ENCODE results near the gene AHCY. TPM values are rescaled to one million over a fixed set of nuclear protein-coding genes. Genes with fewer than 3 reads are reported as not detected.
A peak's percentile ranks its signal among the peaks of the same experiment; 100 is the strongest.

Gene AHCY
- total and polyA plus RNA-seq, 8 donors = 41.2 to 122 (median 62.7) TPM

DNA sequence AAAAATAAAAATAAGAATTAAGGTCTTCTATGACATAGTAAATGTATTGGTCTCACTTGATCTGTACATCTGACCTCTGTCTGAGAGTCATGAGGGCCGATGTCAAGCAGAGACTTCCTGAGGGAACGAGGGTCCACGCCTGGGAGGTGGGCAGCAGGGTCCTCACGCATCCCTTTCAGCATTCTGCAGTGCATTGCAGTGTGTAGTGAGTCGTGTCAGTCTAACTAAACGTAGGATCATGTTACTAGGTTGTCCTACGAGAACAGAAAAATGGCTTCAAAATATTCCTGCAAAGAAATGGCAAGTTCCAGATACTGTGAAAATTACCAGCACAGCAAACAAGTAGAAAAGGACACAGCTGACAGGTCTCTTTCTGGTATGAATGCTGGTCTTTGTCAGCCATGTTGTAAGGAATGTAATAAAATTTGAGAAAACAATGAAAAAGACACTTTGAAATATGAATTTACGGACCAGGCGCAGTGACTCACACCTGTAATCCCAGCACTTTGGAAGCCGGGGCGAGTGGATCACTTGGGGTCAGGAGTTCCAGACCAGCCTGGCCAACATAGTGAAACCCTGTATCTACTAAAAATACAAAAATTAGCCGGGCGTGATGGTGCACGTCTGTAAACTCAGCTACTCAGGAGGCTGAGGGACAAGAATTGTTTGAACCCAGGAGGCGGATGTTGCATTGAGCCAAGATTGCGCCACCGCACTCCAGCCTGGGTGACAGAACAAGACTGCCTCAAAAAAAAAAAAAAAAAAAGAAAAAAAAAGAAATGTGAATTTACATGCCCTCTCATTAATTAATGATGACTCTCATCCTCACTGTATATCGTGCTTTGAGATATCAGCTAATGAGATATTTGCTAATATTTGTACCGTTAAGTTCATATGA lies 2.4 kb upstream of the AHCY start:
- WGBS, 2 donors = 75 to 83% methylated on average over 19 of the region's 19 CpGs
- Histone ChIP-seq H3K9me3 (no peaks in the 10 kb centered on the region), H3K27me3 (no peaks in the 10 kb centered on the region), H3K36me3 (no peaks in the 10 kb centered on the region), H3K27ac (no peak overlapping the region), H3K4me1 (peaks cover 0 to 21% (median 10%) of the 10 kb centered on the region in 3 donors), H3K4me3 (no peak overlapping the region)
- no peak for DNase-seq
- intact Hi-C loops (cut with DNase I) = no loop called here
- no peak for ATAC-seq
- no peak for FAIRE-seq
- TF ChIP-seq, protein P1, sequence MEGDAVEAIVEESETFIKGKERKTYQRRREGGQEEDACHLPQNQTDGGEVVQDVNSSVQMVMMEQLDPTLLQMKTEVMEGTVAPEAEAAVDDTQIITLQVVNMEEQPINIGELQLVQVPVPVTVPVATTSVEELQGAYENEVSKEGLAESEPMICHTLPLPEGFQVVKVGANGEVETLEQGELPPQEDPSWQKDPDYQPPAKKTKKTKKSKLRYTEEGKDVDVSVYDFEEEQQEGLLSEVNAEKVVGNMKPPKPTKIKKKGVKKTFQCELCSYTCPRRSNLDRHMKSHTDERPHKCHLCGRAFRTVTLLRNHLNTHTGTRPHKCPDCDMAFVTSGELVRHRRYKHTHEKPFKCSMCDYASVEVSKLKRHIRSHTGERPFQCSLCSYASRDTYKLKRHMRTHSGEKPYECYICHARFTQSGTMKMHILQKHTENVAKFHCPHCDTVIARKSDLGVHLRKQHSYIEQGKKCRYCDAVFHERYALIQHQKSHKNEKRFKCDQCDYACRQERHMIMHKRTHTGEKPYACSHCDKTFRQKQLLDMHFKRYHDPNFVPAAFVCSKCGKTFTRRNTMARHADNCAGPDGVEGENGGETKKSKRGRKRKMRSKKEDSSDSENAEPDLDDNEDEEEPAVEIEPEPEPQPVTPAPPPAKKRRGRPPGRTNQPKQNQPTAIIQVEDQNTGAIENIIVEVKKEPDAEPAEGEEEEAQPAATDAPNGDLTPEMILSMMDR (IDR thresholded peaks at IDR 0.05) = no peak

DNA sequence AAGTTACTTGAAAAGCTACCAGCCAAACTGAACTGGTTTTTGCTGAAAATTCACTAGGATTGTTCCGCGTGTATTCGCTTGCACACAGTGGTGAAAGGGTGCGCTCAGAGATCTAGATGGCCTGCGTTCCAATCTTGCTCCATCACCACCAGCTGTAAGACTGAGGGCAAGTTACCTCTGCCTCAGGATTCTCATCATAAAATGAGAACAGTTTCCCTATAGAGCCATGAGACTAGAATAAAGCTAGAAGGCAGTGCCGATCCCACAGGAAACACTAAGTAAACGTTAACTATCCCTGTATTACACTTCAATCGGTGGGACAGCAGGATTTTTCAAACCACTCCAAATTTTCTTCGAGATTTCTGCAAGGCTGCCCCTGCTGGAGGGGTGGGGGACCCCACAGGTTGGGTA lies 838 bp downstream of the AHCY start:
- Histone ChIP-seq H3K27me3 (no peaks in the 10 kb centered on the region), H3K4me3 (peak overlapping the region; percentile 72 to 97 (median 82)), H3K9me3 (no peaks in the 10 kb centered on the region), H3K4me1 (peaks cover 0 to 19% (median 10%) of the 10 kb centered on the region in 3 donors), H3K36me3 (no peaks in the 10 kb centered on the region), H3K27ac (peak overlapping the region; percentile 81 to 95 (median 94))
- 15 to 18% methylated on average over 9 of the region's 9 CpGs for WGBS, 2 donors
- intact Hi-C loops (cut with DNase I) = no loop called here
- TF ChIP-seq, protein P1 (IDR thresholded peaks at IDR 0.05) = peak in 1 of 4 donors; percentile 6
- DNase-seq (no peak), FAIRE-seq (no peak), ATAC-seq (peak in 1 of 4 donors; percentile 1)

- intact Hi-C loops (cut with DNase I) = no loop called here
- peaks cover 0 to 19% (median 10%) of the 10 kb centered on the region in 3 donors for H3K4me1 ChIP-seq
- WGBS, 2 donors = 77 to 82% methylated on average over 17 of the region's 17 CpGs
- TF ChIP-seq, protein P1 (IDR thresholded peaks at IDR 0.05) = no peak
- H3K4me3 ChIP-seq = peak overlapping the region in 3 of 4 donors; percentile 72 to 84 (median 79)
- H3K36me3 ChIP-seq = no peaks in the 10 kb centered on the region
- DNase-seq (no peak), FAIRE-seq (no peak), ATAC-seq (no peak)
- no peaks in the 10 kb centered on the region for H3K9me3 ChIP-seq
- H3K27me3 ChIP-seq = no peaks in the 10 kb centered on the region
- H3K27ac ChIP-seq = no peak overlapping the region
Observed at GRCh38 chr20:34301587-34302311, 1.4 kb downstream of the AHCY start.

GRCh38 chr20:34300809-34301586 lies 2.2 kb downstream of the AHCY start:
- TF ChIP-seq, protein P1 (IDR thresholded peaks at IDR 0.05) = no peak

More at GRCh38 chr20:34300809-34301586, 2.2 kb downstream of the AHCY start:
- H3K9me3 ChIP-seq = no peaks in the 10 kb centered on the region
- H3K4me1 ChIP-seq = peaks cover 0 to 19% (median 10%) of the 10 kb centered on the region in 3 donors
- intact Hi-C loops (cut with DNase I) = no loop called here
- no peak overlapping the region for H3K27ac ChIP-seq
- WGBS, 2 donors = 32 to 37% methylated on average over 7 of the region's 7 CpGs
- no peak for DNase-seq
- H3K4me3 ChIP-seq = no peak overlapping the region
- FAIRE-seq = no peak
- ATAC-seq = no peak
- H3K36me3 ChIP-seq = no peaks in the 10 kb centered on the region
- H3K27me3 ChIP-seq = no peaks in the 10 kb centered on the region
